Loucy (cell line): ENCODE results near the gene SPINT4.

Experiments
- EZH2phosphoT487 ChIP-seq: fragments of 200-600 bp; IDR thresholded peaks from 2 replicates; pipeline ENCODE4 v1.6.1; 2018; ENCODE audit warnings: antibody characterized with exemption, mild to moderate bottlenecking, moderate library complexity, borderline replicate concordance
- TF ChIP-seq, protein P1 (sequence below): fragments of 200-600 bp; sonication (generic); conservative IDR thresholded peaks from 2 replicates; pipeline ENCODE4 v1.5.1; 2014; ENCODE audit warnings: mild to moderate bottlenecking, antibody characterized with exemption, low read length

DNA sequence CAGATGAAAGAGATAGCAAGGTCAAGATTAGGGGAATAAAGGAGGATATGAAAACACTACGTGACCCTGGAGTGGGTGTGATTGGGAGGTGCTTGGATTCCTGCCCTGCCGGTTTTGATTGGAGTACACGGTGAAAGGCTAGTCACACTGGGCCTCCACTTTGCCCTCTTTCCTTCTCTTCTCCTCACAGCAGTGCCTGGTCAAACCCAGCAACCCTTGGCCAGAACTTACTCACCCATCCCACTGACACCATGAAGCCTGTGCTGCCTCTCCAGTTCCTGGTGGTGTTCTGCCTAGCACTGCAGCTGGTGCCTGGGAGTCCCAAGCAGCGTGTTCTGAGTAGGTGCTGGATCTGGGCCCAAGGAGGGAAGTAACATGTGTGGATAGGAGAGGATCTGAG, 20.3 kb upstream of the SPINT4 start, which contains the start of gene WFDC13:
- TF ChIP-seq, protein P1, sequence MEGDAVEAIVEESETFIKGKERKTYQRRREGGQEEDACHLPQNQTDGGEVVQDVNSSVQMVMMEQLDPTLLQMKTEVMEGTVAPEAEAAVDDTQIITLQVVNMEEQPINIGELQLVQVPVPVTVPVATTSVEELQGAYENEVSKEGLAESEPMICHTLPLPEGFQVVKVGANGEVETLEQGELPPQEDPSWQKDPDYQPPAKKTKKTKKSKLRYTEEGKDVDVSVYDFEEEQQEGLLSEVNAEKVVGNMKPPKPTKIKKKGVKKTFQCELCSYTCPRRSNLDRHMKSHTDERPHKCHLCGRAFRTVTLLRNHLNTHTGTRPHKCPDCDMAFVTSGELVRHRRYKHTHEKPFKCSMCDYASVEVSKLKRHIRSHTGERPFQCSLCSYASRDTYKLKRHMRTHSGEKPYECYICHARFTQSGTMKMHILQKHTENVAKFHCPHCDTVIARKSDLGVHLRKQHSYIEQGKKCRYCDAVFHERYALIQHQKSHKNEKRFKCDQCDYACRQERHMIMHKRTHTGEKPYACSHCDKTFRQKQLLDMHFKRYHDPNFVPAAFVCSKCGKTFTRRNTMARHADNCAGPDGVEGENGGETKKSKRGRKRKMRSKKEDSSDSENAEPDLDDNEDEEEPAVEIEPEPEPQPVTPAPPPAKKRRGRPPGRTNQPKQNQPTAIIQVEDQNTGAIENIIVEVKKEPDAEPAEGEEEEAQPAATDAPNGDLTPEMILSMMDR = no peak
- no peak for TF ChIP-seq EZH2phosphoT487
